A673 (cell line): Measurements from ENCODE around the gene IMMP2L. TPM values are rescaled to one million over a fixed set of nuclear protein-coding genes. Genes with fewer than 3 reads are reported as not detected.

Source experiments
- BruUV-seq: library from RNA; stranded (reverse); fragments of 400-500 nt; replicated peaks from 2 replicates; lab custom pipeline; 2021; lab: Mats Ljungman, UMichigan
- CTCF ChIA-PET: fragments of 300-600 bp; sonication (Branson Sonifier 250); formaldehyde crosslinking; loops from one replicate; lab custom pipeline; 2022; ENCODE audit warnings: antibody characterized with exemption; lab: Charles Lee
- POLR2A ChIA-PET: fragments of 300-600 bp; sonication (Branson Sonifier 250); formaldehyde crosslinking; loops from one replicate; lab custom pipeline; 2022; ENCODE audit warnings: antibody characterized with exemption; ENCODE audit not compliant: low non-redundant PET; lab: Charles Lee
- DNase-seq: peaks from one replicate; pipeline ENCODE4 v3.0.0-alpha.2; 2015; ENCODE audit warnings: low spot score
- H3K27ac ChIP-seq: fragments of 200-600 bp; sonication (generic); 2 replicates; pipeline ENCODE4 v1.5.1; 2016; ENCODE audit warnings: mixed run types, low read depth, mild to moderate bottlenecking, mixed read lengths, antibody characterized with exemption, low read length; ENCODE audit not compliant: poor library complexity, severe bottlenecking
- H3K27me3 ChIP-seq: fragments of 200-600 bp; sonication (generic); replicated peaks from 2 replicates; pipeline ENCODE4 v1.6.1; 2017; ENCODE audit warnings: mixed run types, low read depth, mild to moderate bottlenecking, mixed read lengths, antibody characterized with exemption, low read length; ENCODE audit not compliant: insufficient read depth, poor library complexity
- H3K36me3 ChIP-seq: fragments of 200-600 bp; sonication (generic); 2 replicates; pipeline ENCODE4 v1.6.1; 2016; ENCODE audit warnings: mixed run types, mild to moderate bottlenecking, mixed read lengths, antibody characterized with exemption, low read length; ENCODE audit not compliant: insufficient read depth, poor library complexity, severe bottlenecking
- H3K4me1 ChIP-seq: fragments of 200-600 bp; sonication (generic); 2 replicates; pipeline ENCODE4 v1.6.1; 2017; ENCODE audit warnings: mixed run types, mild to moderate bottlenecking, mixed read lengths, antibody characterized with exemption, low read length; ENCODE audit not compliant: insufficient read depth, poor library complexity, severe bottlenecking
- H3K4me3 ChIP-seq: fragments of 200-600 bp; sonication (generic); 2 replicates; pipeline ENCODE4 v1.5.1; 2016; ENCODE audit warnings: low read depth, mixed run types, mild to moderate bottlenecking, mixed read lengths, low read length; ENCODE audit not compliant: poor library complexity, severe bottlenecking
- H3K9me3 ChIP-seq: fragments of 200-600 bp; sonication (generic); 2 replicates; pipeline ENCODE4 v1.6.1; 2016; ENCODE audit warnings: mixed run types, low read depth, mild to moderate bottlenecking, mixed read lengths, antibody characterized with exemption, low read length; ENCODE audit not compliant: poor library complexity, severe bottlenecking
- CTCF ChIP-seq: fragments of 300-800, 200-600 bp; sonication (generic); conservative IDR thresholded peaks from 2 replicates; pipeline ENCODE4 v1.5.1; 2017; ENCODE audit warnings: low read depth, mild to moderate bottlenecking, antibody characterized with exemption, low read length, moderate library complexity, mixed read lengths
- EZH2 ChIP-seq: fragments of 200-600 bp; sonication (generic); IDR thresholded peaks from 2 replicates; pipeline ENCODE4 v1.6.1; 2017; ENCODE audit warnings: borderline replicate concordance, low read depth, mild to moderate bottlenecking, mixed read lengths, antibody characterized with exemption, low read length; ENCODE audit not compliant: poor library complexity, severe bottlenecking
- intact Hi-C: fragments of 100-400 bp; cut with micrococcal nuclease; formaldehyde crosslinking; loops from one replicate; pipeline ENCODE4 v1.10.0; 2022; ENCODE audit not compliant: unreplicated experiment
- total RNA-seq: library from RNA; stranded (reverse); gene quantifications from 2 replicates; pipeline ENCODE4 v1.2.3, GENCODE V29; 2021

Gene IMMP2L
- total RNA-seq, 1 experiment from 2014 or later: 10.0 TPM

- TF ChIP-seq EZH2 (no peak), CTCF (no peak)
- no TSS peak for BruUV-seq
- no peak for DNase-seq
- Histone ChIP-seq H3K4me3 (no peak overlapping the region), H3K36me3 (no peaks in the 10 kb centered on the region), H3K27ac (no peak overlapping the region), H3K9me3 (peaks cover 7% of the 10 kb centered on the region), H3K27me3 (no peaks in the 10 kb centered on the region), H3K4me1 (peaks cover 10% of the 10 kb centered on the region)
- POLR2A ChIA-PET: no interaction called here
- CTCF ChIA-PET: no interaction called here
- intact Hi-C loops: no loop called here
Observed at GRCh38 chr7:111067251-111067650, 495.0 kb downstream of the IMMP2L start.

- no peak for TF ChIP-seq CTCF
- TF ChIP-seq EZH2: no peak
- H3K4me3 ChIP-seq: no peak overlapping the region
- H3K27me3 ChIP-seq: no peaks in the 10 kb centered on the region
- H3K4me1 ChIP-seq: no peaks in the 10 kb centered on the region
- POLR2A ChIA-PET: no interaction called here
- CTCF ChIA-PET: no interaction called here
- H3K9me3 ChIP-seq: peaks cover 7% of the 10 kb centered on the region
- H3K27ac ChIP-seq: no peak overlapping the region
- no peak for DNase-seq
- H3K36me3 ChIP-seq: no peaks in the 10 kb centered on the region
- intact Hi-C loops: no loop called here
- BruUV-seq: no TSS peak
Observed at GRCh38 chr7:111063166-111063565, 499.1 kb downstream of the IMMP2L start.

- DNase-seq: no peak
- H3K27ac ChIP-seq: no peak overlapping the region
- ChIA-PET CTCF (no interaction called here), POLR2A (no interaction called here)
- intact Hi-C loops: no loop called here
- no peaks in the 10 kb centered on the region for H3K4me1 ChIP-seq
- H3K27me3 ChIP-seq: no peaks in the 10 kb centered on the region
- TF ChIP-seq CTCF (no peak), EZH2 (no peak)
- no peaks in the 10 kb centered on the region for H3K36me3 ChIP-seq
- no peak overlapping the region for H3K4me3 ChIP-seq
- peaks cover 7% of the 10 kb centered on the region for H3K9me3 ChIP-seq
- BruUV-seq: no TSS peak
Observed at GRCh38 chr7:111059833-111060232, 502.5 kb downstream of the IMMP2L start.
